GM23338 (cell line): ENCODE data around the gene PTCHD4. TPM values are rescaled to one million over a fixed set of nuclear protein-coding genes. Genes with fewer than 3 reads are reported as not detected.

Experiments
- ATAC-seq: fragments of 200-7000 bp; cut with Tn5 transposase; 3 replicates; pipeline ENCODE4 v1.9.1; 2020
- DNase-seq: peaks from one replicate; pipeline ENCODE4 v3.0.0-alpha.2; 2015; ENCODE audit warnings: low spot score
- H2AFZ ChIP-seq: fragments of 200-600 bp; sonication (generic); 2 replicates; pipeline ENCODE4 v1.8.0; 2016; ENCODE audit warnings: antibody characterized with exemption, mild to moderate bottlenecking, moderate library complexity
- H3F3A ChIP-seq: fragments of 200-600 bp; sonication (generic); replicated peaks from 2 replicates; pipeline ENCODE4 v1.8.0; 2017; ENCODE audit warnings: antibody characterized with exemption, mixed run types, low read depth
- H3K27ac ChIP-seq: fragments of 200-600 bp; sonication (generic); 2 replicates; pipeline ENCODE4 v1.6.1; 2016; ENCODE audit warnings: low read depth
- H3K27me3 ChIP-seq: fragments of 200-600 bp; sonication (generic); 2 replicates; pipeline ENCODE4 v1.8.0; 2016; ENCODE audit warnings: mild to moderate bottlenecking, mixed run types, moderate library complexity; ENCODE audit not compliant: insufficient read depth
- H3K36me3 ChIP-seq: fragments of 200-600 bp; sonication (generic); 2 replicates; pipeline ENCODE4 v1.8.0; 2016; ENCODE audit warnings: mild to moderate bottlenecking; ENCODE audit not compliant: insufficient read depth
- H3K4me1 ChIP-seq: fragments of 200-600 bp; sonication (generic); 2 replicates; pipeline ENCODE4 v1.8.0; 2016; ENCODE audit warnings: mild to moderate bottlenecking, moderate library complexity; ENCODE audit not compliant: insufficient read depth
- H3K4me2 ChIP-seq: fragments of 200-600 bp; sonication (generic); 2 replicates; pipeline ENCODE4 v1.7.1; 2017; ENCODE audit warnings: mixed run types
- H3K4me3 ChIP-seq: fragments of 200-600 bp; sonication (generic); 2 replicates; pipeline ENCODE4 v1.6.1; 2016; ENCODE audit warnings: mixed run types
- H3K79me2 ChIP-seq: fragments of 200-600 bp; sonication (generic); replicated peaks from 2 replicates; pipeline ENCODE4 v1.8.0; 2017; ENCODE audit warnings: mild to moderate bottlenecking; ENCODE audit not compliant: insufficient read depth
- H3K9me2 ChIP-seq: fragments of 200-600 bp; sonication (generic); 2 replicates; pipeline ENCODE4 v1.8.0; 2017; ENCODE audit not compliant: insufficient read depth
- H4K20me1 ChIP-seq: fragments of 200-600 bp; sonication (generic); replicated peaks from 2 replicates; pipeline ENCODE4 v1.8.0; 2017; ENCODE audit warnings: mild to moderate bottlenecking; ENCODE audit not compliant: insufficient read depth
- H3K27ac Mint-ChIP-seq: 2 replicates; pipeline ENCODE4 v1.8.0; 2020; ENCODE audit warnings: inconsistent platforms, mild to moderate bottlenecking, moderate library complexity, mixed read lengths
- H3K27me3 Mint-ChIP-seq: 3 replicates; pipeline ENCODE4 v1.8.0; 2022; ENCODE audit warnings: low read depth, mild to moderate bottlenecking, moderate library complexity, mixed read lengths, inconsistent platforms; ENCODE audit not compliant: insufficient read depth, poor library complexity
- H3K36me3 Mint-ChIP-seq: 3 replicates; pipeline ENCODE4 v1.8.0; 2021; ENCODE audit warnings: low read depth, mild to moderate bottlenecking, inconsistent platforms, moderate library complexity, mixed read lengths
- H3K4me1 Mint-ChIP-seq: 3 replicates; pipeline ENCODE4 v1.8.0; 2020; ENCODE audit warnings: mild to moderate bottlenecking, inconsistent platforms, mixed read lengths
- H3K4me3 Mint-ChIP-seq: 3 replicates; pipeline ENCODE4 v1.8.0; 2021; ENCODE audit warnings: moderate library complexity, mild to moderate bottlenecking, inconsistent platforms, mixed read lengths
- H3K9me3 Mint-ChIP-seq: 3 replicates; pipeline ENCODE4 v1.8.0; 2020; ENCODE audit warnings: moderate library complexity, mild to moderate bottlenecking, inconsistent platforms, mixed read lengths
- EZH2 ChIP-seq: fragments of 200-600 bp; sonication (generic); IDR thresholded peaks from one replicate; pipeline ENCODE4 v1.8.0; 2017; ENCODE audit warnings: antibody characterized with exemption, mild to moderate bottlenecking, low read depth; ENCODE audit not compliant: unreplicated experiment
- NANOG ChIP-seq: IDR thresholded peaks from 2 replicates; pipeline ENCODE4 v1.6.1; 2016; ENCODE audit warnings: antibody characterized with exemption, borderline replicate concordance
- POLR2AphosphoS5 ChIP-seq: IDR thresholded peaks from 2 replicates; pipeline ENCODE4 v1.6.1; 2016; ENCODE audit warnings: antibody characterized with exemption, low read depth
- ZNF114 ChIP-seq: fragments of 250-450 bp; sonication (Bioruptor Pico); IDR thresholded peaks from 2 replicates; pipeline ENCODE4 v1.5.0; 2020; ENCODE audit warnings: mild to moderate bottlenecking, moderate library complexity
- polyA plus RNA-seq: library from polyadenylated mRNA; unstranded; fragments of >200 nt; fragmentation: Nextera tagmentation; extraction: Ambion mirVana; gene quantifications from 2 replicates; pipeline ENCODE4 v1.2.1, GENCODE V29; 2016
- total RNA-seq: library from RNA; depleted of rRNA; stranded (reverse); fragments of >200 nt; shearing (Covaris generic); gene quantifications from 2 replicates; pipeline ENCODE4 v1.2.3, GENCODE V29; 2014
- TF ChIP-seq, protein P1 (sequence below), 2 experiments: fragments of 200-600 bp in 1 of 2; sonication (generic) in 1 of 2; conservative IDR thresholded peaks; 2 replicates each; pipeline versions ENCODE4 v1.5.1 to v1.6.1; 2016 to 2017; ENCODE audit warnings: antibody characterized with exemption in 2 of 2, low read depth in 2 of 2, mild to moderate bottlenecking in 2 of 2, moderate library complexity in 1 of 2
- TF ChIP-seq, protein P2 (sequence below): fragments of 250-450 bp; sonication (Bioruptor Pico); IDR thresholded peaks from 2 replicates; pipeline ENCODE4 v1.5.0; 2020; ENCODE audit warnings: mild to moderate bottlenecking, moderate library complexity
- TF ChIP-seq, protein P3 (sequence below): IDR thresholded peaks from one replicate; pipeline ENCODE4 v1.6.1; 2018; ENCODE audit warnings: antibody characterized with exemption; ENCODE audit not compliant: unreplicated experiment
- TF ChIP-seq, protein P4 (sequence below): IDR thresholded peaks from 2 replicates; pipeline ENCODE4 v1.6.1; 2016; ENCODE audit warnings: antibody characterized with exemption

The PTCHD4 gene
- total and polyA plus RNA-seq, 2 experiments from 2014 or later, result 0.66 to 0.78 TPM

DNA sequence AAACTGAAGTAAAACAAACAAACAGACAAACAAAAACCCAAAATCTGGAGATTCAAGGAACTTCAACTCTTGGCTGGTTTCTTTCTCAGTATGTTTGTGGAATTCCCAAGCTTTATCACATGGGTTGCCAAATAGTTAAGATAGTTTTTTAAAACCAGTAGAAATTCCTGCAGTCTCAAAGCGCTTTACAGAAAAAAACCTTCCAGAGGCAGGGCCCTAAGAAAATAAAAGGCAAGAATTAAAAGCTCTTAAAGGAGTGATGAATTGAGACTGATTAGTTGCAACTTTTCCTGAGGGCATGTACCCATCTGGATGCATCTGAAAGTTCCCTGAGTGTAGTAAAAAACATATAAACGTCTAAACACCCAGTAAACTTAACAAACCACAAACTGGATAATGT is 25.9 kb upstream of the PTCHD4 start (continued):
- TF ChIP-seq, protein P1, sequence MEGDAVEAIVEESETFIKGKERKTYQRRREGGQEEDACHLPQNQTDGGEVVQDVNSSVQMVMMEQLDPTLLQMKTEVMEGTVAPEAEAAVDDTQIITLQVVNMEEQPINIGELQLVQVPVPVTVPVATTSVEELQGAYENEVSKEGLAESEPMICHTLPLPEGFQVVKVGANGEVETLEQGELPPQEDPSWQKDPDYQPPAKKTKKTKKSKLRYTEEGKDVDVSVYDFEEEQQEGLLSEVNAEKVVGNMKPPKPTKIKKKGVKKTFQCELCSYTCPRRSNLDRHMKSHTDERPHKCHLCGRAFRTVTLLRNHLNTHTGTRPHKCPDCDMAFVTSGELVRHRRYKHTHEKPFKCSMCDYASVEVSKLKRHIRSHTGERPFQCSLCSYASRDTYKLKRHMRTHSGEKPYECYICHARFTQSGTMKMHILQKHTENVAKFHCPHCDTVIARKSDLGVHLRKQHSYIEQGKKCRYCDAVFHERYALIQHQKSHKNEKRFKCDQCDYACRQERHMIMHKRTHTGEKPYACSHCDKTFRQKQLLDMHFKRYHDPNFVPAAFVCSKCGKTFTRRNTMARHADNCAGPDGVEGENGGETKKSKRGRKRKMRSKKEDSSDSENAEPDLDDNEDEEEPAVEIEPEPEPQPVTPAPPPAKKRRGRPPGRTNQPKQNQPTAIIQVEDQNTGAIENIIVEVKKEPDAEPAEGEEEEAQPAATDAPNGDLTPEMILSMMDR (conservative IDR thresholded peaks at IDR 0.05; ENCODE audit: low read depth in 2 of 2), result no peak
- TF ChIP-seq, protein P2, sequence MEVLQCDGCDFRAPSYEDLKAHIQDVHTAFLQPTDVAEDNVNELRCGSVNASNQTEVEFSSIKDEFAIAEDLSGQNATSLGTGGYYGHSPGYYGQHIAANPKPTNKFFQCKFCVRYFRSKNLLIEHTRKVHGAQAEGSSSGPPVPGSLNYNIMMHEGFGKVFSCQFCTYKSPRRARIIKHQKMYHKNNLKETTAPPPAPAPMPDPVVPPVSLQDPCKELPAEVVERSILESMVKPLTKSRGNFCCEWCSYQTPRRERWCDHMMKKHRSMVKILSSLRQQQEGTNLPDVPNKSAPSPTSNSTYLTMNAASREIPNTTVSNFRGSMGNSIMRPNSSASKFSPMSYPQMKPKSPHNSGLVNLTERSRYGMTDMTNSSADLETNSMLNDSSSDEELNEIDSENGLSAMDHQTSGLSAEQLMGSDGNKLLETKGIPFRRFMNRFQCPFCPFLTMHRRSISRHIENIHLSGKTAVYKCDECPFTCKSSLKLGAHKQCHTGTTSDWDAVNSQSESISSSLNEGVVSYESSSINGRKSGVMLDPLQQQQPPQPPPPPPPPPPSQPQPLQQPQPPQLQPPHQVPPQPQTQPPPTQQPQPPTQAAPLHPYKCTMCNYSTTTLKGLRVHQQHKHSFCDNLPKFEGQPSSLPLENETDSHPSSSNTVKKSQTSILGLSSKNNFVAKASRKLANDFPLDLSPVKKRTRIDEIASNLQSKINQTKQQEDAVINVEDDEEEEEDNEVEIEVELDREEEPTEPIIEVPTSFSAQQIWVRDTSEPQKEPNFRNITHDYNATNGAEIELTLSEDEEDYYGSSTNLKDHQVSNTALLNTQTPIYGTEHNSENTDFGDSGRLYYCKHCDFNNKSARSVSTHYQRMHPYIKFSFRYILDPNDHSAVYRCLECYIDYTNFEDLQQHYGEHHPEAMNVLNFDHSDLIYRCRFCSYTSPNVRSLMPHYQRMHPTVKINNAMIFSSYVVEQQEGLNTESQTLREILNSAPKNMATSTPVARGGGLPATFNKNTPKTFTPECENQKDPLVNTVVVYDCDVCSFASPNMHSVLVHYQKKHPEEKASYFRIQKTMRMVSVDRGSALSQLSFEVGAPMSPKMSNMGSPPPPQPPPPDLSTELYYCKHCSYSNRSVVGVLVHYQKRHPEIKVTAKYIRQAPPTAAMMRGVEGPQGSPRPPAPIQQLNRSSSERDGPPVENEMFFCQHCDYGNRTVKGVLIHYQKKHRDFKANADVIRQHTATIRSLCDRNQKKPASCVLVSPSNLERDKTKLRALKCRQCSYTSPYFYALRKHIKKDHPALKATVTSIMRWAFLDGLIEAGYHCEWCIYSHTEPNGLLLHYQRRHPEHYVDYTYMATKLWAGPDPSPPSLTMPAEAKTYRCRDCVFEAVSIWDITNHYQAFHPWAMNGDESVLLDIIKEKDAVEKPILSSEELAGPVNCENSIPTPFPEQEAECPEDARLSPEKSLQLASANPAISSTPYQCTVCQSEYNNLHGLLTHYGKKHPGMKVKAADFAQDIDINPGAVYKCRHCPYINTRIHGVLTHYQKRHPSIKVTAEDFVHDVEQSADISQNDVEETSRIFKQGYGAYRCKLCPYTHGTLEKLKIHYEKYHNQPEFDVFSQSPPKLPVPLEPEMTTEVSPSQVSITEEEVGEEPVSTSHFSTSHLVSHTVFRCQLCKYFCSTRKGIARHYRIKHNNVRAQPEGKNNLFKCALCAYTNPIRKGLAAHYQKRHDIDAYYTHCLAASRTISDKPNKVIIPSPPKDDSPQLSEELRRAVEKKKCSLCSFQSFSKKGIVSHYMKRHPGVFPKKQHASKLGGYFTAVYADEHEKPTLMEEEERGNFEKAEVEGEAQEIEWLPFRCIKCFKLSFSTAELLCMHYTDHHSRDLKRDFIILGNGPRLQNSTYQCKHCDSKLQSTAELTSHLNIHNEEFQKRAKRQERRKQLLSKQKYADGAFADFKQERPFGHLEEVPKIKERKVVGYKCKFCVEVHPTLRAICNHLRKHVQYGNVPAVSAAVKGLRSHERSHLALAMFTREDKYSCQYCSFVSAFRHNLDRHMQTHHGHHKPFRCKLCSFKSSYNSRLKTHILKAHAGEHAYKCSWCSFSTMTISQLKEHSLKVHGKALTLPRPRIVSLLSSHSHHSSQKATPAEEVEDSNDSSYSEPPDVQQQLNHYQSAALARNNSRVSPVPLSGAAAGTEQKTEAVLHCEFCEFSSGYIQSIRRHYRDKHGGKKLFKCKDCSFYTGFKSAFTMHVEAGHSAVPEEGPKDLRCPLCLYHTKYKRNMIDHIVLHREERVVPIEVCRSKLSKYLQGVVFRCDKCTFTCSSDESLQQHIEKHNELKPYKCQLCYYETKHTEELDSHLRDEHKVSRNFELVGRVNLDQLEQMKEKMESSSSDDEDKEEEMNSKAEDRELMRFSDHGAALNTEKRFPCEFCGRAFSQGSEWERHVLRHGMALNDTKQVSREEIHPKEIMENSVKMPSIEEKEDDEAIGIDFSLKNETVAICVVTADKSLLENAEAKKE (CRISPR knock-in tag), result no peak

DNA sequence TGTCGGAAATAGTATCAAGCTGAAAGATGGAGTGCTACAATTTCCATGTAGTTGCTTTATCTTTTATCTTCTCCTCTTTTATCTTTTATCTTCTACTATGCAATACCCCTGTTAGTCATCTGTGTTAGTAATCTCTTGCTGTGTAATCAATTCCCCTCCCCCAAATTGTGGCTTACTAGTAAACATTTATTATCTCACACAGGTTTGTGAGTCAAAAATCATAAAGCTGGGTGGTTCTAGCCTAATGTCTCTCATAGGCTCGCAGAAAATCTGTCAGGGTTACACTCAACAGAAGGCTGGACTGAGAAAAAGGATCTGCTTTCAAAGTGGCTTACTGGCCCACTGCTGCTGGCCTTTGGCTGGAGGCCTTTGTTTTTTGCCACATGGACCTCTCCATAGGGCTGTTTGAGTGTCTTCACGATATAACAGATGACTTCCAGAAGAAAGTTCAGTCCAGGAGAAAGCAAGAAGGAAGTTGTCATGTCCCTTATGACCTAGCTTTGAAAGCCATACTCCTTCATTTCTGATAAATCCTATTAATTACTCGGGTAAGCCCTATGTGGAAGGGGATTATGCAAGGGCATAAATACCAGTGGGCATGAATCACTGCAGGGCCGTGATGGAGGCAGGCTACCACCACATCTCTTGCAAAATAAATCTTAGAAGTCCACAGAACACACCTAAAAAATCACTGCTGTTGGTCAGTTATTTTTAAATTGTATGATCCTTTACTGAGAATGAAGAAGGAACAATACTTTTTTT is 24.5 kb upstream of the PTCHD4 start:
- Histone ChIP-seq H3K36me3 (no peaks in the 10 kb centered on the region), H3K27ac (no peak overlapping the region), H3K79me2 (no peaks in the 10 kb centered on the region), H3K27me3 (no peaks in the 10 kb centered on the region), H3K4me3 (no peak overlapping the region), H2AFZ (no peak overlapping the region), H3K9me2 (peaks cover 4% of the 10 kb centered on the region; the same call in 1 of the 2 replicates), H3K4me2 (no peak overlapping the region), H4K20me1 (no peaks in the 10 kb centered on the region), H3K4me1 (no peaks in the 10 kb centered on the region), H3F3A (no peaks in the 10 kb centered on the region)
- ATAC-seq (no peak), DNase-seq (no peak)
- Mint-ChIP-seq H3K4me1 (peaks cover 4% of the 10 kb centered on the region; the same call in 1 of the 3 replicates), H3K27me3 (no peaks in the 10 kb centered on the region), H3K4me3 (no peak overlapping the region), H3K36me3 (no peaks in the 10 kb centered on the region), H3K27ac (no peak overlapping the region), H3K9me3 (no peaks in the 10 kb centered on the region)
- TF ChIP-seq, protein P3, sequence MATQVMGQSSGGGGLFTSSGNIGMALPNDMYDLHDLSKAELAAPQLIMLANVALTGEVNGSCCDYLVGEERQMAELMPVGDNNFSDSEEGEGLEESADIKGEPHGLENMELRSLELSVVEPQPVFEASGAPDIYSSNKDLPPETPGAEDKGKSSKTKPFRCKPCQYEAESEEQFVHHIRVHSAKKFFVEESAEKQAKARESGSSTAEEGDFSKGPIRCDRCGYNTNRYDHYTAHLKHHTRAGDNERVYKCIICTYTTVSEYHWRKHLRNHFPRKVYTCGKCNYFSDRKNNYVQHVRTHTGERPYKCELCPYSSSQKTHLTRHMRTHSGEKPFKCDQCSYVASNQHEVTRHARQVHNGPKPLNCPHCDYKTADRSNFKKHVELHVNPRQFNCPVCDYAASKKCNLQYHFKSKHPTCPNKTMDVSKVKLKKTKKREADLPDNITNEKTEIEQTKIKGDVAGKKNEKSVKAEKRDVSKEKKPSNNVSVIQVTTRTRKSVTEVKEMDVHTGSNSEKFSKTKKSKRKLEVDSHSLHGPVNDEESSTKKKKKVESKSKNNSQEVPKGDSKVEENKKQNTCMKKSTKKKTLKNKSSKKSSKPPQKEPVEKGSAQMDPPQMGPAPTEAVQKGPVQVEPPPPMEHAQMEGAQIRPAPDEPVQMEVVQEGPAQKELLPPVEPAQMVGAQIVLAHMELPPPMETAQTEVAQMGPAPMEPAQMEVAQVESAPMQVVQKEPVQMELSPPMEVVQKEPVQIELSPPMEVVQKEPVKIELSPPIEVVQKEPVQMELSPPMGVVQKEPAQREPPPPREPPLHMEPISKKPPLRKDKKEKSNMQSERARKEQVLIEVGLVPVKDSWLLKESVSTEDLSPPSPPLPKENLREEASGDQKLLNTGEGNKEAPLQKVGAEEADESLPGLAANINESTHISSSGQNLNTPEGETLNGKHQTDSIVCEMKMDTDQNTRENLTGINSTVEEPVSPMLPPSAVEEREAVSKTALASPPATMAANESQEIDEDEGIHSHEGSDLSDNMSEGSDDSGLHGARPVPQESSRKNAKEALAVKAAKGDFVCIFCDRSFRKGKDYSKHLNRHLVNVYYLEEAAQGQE, result no peak
- TF ChIP-seq POLR2AphosphoS5 (no peak), EZH2 (no peak), ZNF114 (no peak), NANOG (no peak)
- TF ChIP-seq, protein P4, sequence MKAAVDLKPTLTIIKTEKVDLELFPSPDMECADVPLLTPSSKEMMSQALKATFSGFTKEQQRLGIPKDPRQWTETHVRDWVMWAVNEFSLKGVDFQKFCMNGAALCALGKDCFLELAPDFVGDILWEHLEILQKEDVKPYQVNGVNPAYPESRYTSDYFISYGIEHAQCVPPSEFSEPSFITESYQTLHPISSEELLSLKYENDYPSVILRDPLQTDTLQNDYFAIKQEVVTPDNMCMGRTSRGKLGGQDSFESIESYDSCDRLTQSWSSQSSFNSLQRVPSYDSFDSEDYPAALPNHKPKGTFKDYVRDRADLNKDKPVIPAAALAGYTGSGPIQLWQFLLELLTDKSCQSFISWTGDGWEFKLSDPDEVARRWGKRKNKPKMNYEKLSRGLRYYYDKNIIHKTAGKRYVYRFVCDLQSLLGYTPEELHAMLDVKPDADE, result no peak
